ENCODE measurements around the gene LRRC4C.

DNA sequence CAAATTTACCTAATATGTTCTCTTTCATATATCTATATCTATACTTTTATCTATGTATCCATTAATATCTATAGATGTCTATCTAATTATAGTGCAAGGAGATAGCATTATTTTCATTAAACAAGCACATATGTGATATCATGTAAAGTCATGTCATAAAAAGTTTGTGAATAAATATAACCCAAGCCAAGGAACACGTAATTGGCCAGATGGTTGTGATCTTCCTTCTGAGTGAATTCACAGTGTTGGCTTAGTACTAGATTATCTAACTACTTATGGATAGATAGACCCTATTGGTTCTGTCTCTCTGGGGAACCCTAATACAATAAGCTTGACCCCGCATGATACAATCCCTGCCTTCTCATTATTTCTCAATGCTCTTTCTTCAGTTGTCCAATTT is 484.4 kb downstream of the LRRC4C start:
- TF ChIP-seq, protein P1, sequence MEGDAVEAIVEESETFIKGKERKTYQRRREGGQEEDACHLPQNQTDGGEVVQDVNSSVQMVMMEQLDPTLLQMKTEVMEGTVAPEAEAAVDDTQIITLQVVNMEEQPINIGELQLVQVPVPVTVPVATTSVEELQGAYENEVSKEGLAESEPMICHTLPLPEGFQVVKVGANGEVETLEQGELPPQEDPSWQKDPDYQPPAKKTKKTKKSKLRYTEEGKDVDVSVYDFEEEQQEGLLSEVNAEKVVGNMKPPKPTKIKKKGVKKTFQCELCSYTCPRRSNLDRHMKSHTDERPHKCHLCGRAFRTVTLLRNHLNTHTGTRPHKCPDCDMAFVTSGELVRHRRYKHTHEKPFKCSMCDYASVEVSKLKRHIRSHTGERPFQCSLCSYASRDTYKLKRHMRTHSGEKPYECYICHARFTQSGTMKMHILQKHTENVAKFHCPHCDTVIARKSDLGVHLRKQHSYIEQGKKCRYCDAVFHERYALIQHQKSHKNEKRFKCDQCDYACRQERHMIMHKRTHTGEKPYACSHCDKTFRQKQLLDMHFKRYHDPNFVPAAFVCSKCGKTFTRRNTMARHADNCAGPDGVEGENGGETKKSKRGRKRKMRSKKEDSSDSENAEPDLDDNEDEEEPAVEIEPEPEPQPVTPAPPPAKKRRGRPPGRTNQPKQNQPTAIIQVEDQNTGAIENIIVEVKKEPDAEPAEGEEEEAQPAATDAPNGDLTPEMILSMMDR (IDR thresholded peaks at IDR 0.05) = no peak
- TF ChIP-seq EZH2 (IDR thresholded peaks at IDR 0.05) = no peak
- no peak for TF ChIP-seq EZH2phosphoT487 (IDR thresholded peaks at IDR 0.05)
